K562 (cell line): ENCODE measurements around the gene PREB. TPM values are rescaled to one million over a fixed set of nuclear protein-coding genes. Genes with fewer than 3 reads are reported as not detected.
A peak's percentile ranks its signal among the peaks of the same experiment; 100 is the strongest.

Source experiments
- ATF7 ChIP-seq: fragments of 450-650 bp; IDR thresholded peaks from 2 replicates; pipeline ENCODE4 v1.7.1; 2014; ENCODE audit warnings: mild to moderate bottlenecking, moderate library complexity
- CTBP1 ChIP-seq: fragments of 450-650 bp; IDR thresholded peaks from 2 replicates; pipeline ENCODE4 v1.6.1; 2016; ENCODE audit warnings: borderline replicate concordance
- EHMT2 ChIP-seq: fragments of 450-650 bp; IDR thresholded peaks from 2 replicates; pipeline ENCODE4 v1.6.1; 2018; ENCODE audit warnings: antibody characterized with exemption
- EP300 ChIP-seq: IDR thresholded peaks from 2 replicates; pipeline ENCODE4 v1.6.1; 2012; ENCODE audit warnings: low read length, improper control_type of control experiment
- ESRRA ChIP-seq: fragments of 450-650 bp; IDR thresholded peaks from 2 replicates; pipeline ENCODE4 v1.6.1; 2014; ENCODE audit warnings: low read depth, mild to moderate bottlenecking, moderate library complexity, borderline replicate concordance
- ETV1 ChIP-seq: fragments of 450-650 bp; conservative IDR thresholded peaks from 2 replicates; pipeline ENCODE4 v1.6.1; 2016; ENCODE audit warnings: missing genetic modification characterization, control low read depth, low read depth, missing compliant biosample characterization
- GATAD2A ChIP-seq: fragments of 450-650 bp; IDR thresholded peaks from 2 replicates; pipeline ENCODE4 v1.6.1; 2017
- HDAC8 ChIP-seq: fragments of 450-650 bp; IDR thresholded peaks from 2 replicates; pipeline ENCODE4 v1.6.1; 2016; ENCODE audit warnings: mild to moderate bottlenecking, missing genetic modification characterization, moderate library complexity, missing compliant biosample characterization
- JUND ChIP-seq, 2 experiments: IDR thresholded peaks; 2 replicates in 1 of 2; 3 replicates in 1 of 2; pipeline ENCODE4 v1.6.1; 2011; ENCODE audit warnings: borderline replicate concordance in 2 of 2, low read depth in 2 of 2, low read length in 2 of 2, improper control_type of control experiment in 1 of 2, missing biosample characterization in 1 of 2, missing genetic modification characterization in 1 of 2, missing genetic modification reagents in 1 of 2
- MECOM ChIP-seq: fragments of 250-450 bp; sonication (Bioruptor Pico); IDR thresholded peaks from 2 replicates; pipeline ENCODE4 v1.8.0; 2022; ENCODE audit warnings: inconsistent platforms
- MITF ChIP-seq: IDR thresholded peaks from 2 replicates; pipeline ENCODE4 v1.6.1; 2014; ENCODE audit warnings: antibody characterized with exemption
- MXD1 ChIP-seq: fragments of 250-450 bp; sonication (Bioruptor Pico); IDR thresholded peaks from 2 replicates; pipeline ENCODE4 v1.8.0; 2021; ENCODE audit warnings: borderline replicate concordance, mild to moderate bottlenecking, moderate library complexity; ENCODE audit not compliant: poor library complexity, severe bottlenecking
- NR2C2 ChIP-seq, 2 experiments: fragments of 200-800 bp in 1 of 2; sonication (Bioruptor generic) in 1 of 2; sonication (generic) in 1 of 2; formaldehyde crosslinking in 1 of 2; IDR thresholded peaks; 2 replicates each; pipeline versions ENCODE4 v1.6.1 to v1.8.0; 2016 to 2022; ENCODE audit warnings: mild to moderate bottlenecking in 1 of 2, missing compliant biosample characterization in 1 of 2, missing genetic modification characterization in 1 of 2, missing genetic modification reagents in 1 of 2
- RAD51 ChIP-seq: fragments of 450-650 bp; IDR thresholded peaks from 2 replicates; pipeline ENCODE4 v1.7.1; 2016; ENCODE audit warnings: low read depth, mild to moderate bottlenecking, borderline replicate concordance
- RFX1 ChIP-seq: fragments of 450-650 bp; IDR thresholded peaks from 2 replicates; pipeline ENCODE4 v1.6.1; 2016; ENCODE audit warnings: mild to moderate bottlenecking, moderate library complexity
- TAL1 ChIP-seq: fragments of 450-650 bp; IDR thresholded peaks from 2 replicates; pipeline ENCODE4 v1.6.1; 2016; ENCODE audit warnings: mild to moderate bottlenecking
- TFAP4 ChIP-seq: sonication (generic); formaldehyde crosslinking; IDR thresholded peaks from 2 replicates; pipeline ENCODE4 v1.8.0; 2022; ENCODE audit warnings: missing genetic modification reagents, mild to moderate bottlenecking, moderate library complexity, borderline replicate concordance
- USF2 ChIP-seq: sonication (generic); formaldehyde crosslinking; IDR thresholded peaks from 2 replicates; pipeline ENCODE4 v1.5.0; 2020; ENCODE audit warnings: missing genetic modification reagents
- ZBTB2 ChIP-seq: fragments of 450-650 bp; IDR thresholded peaks from 2 replicates; pipeline ENCODE4 v1.6.1; 2016; ENCODE audit warnings: antibody characterized with exemption
- ZEB2 ChIP-seq: fragments of 450-650 bp; IDR thresholded peaks from 2 replicates; pipeline ENCODE4 v1.6.1; 2016
- ZNF140 ChIP-seq: fragments of 250-450 bp; sonication (Bioruptor Pico); IDR thresholded peaks from 2 replicates; pipeline ENCODE4 v1.8.0; 2021; ENCODE audit warnings: moderate library complexity, mild to moderate bottlenecking, inconsistent platforms
- ZNF165 ChIP-seq: fragments of 250-450 bp; sonication (Bioruptor Pico); IDR thresholded peaks from 2 replicates; pipeline ENCODE4 v1.4.0; 2020; ENCODE audit warnings: borderline replicate concordance
- ZNF311 ChIP-seq: fragments of 250-450 bp; sonication (Bioruptor Pico); IDR thresholded peaks from 2 replicates; pipeline ENCODE4 v1.4.0; 2020; ENCODE audit warnings: mild to moderate bottlenecking, moderate library complexity
- polyA plus RNA-seq, 8 experiments: library from polyadenylated mRNA; depleted of rRNA in 4 of 8; stranded (reverse) in 5 of 8; unstranded in 3 of 8; fragments of >200 nt; fragmentation: Nextera tagmentation in 2 of 8; fragmentation: Illumina TruSeq in 1 of 8; extraction: Ambion mirVana in 2 of 8; extraction: Trizol in 1 of 8; gene quantifications; 2 replicates each; pipeline versions ENCODE4 v1.2.1 to v1.2.3, GENCODE V29; 2011 to 2014; ENCODE audit warnings: inconsistent platforms in 1 of 8, missing spikeins in 1 of 8
- total RNA-seq, 7 experiments: library from RNA; depleted of rRNA in 6 of 7; stranded (reverse); fragments of >200 nt in 6 of 7; fragmentation: Illumina TruSeq in 2 of 7; extraction: Trizol in 2 of 7; gene quantifications; 2 replicates each; pipeline versions ENCODE4 v1.2.1 to v1.2.3, GENCODE V29; 2011 to 2021; ENCODE audit warnings: low replicate concordance in 1 of 7

The PREB gene
- total and polyA plus RNA-seq, 9 of the 15 experiments (the other 6 are each of a cell fraction or from before 2014, with no cell fraction given) = 35.1 to 84.2 (median 67.2) TPM

GRCh38 chr2:27092696-27093429 lies 41.6 kb downstream of the PREB start (continued):
- peak; percentile 36; the same call in 1 of the 2 replicates for TF ChIP-seq JUND (IDR thresholded peaks at IDR 0.05; ENCODE audit: borderline replicate concordance, low read depth, low read length)
- TF ChIP-seq JUND (tag; IDR thresholded peaks at IDR 0.05; ENCODE audit: borderline replicate concordance, low read depth, low read length) = no peak; the same call in 2 of the 3 replicates
- peak; percentile 85 for TF ChIP-seq NR2C2 (CRISPR knock-in tag; IDR thresholded peaks at IDR 0.05)
- TF ChIP-seq NR2C2 (tag; IDR thresholded peaks at IDR 0.05) = peak; percentile 85
- peak; percentile 62; the same call in 1 of the 2 replicates for TF ChIP-seq ESRRA
- peak; percentile 29; the same call in 1 of the 2 replicates for TF ChIP-seq ZBTB2
- peak; percentile 77; the same call in 1 of the 2 replicates for TF ChIP-seq HDAC8 (tag)
- 0 out of 2 replicates have a peak, but pooled peaks have one; percentile 38 for TF ChIP-seq ZEB2
- peak; percentile 28; the same call in 1 of the 2 replicates for TF ChIP-seq ATF7
- peak; percentile 58 for TF ChIP-seq TAL1
- TF ChIP-seq RAD51 = peak; percentile 79
- peak; percentile 98 for TF ChIP-seq CTBP1
- TF ChIP-seq ETV1 (tag) = 0 out of 2 replicates have a peak, but pooled peaks have one; percentile 42
- peak; percentile 88 for TF ChIP-seq USF2 (CRISPR knock-in tag)
- TF ChIP-seq ZNF311 (CRISPR knock-in tag) = peak; percentile 78; the same call in 1 of the 2 replicates
- TF ChIP-seq EHMT2 = peak; percentile 52; the same call in 1 of the 2 replicates
- no peak for TF ChIP-seq ZNF140 (CRISPR knock-in tag)
- peak; percentile 75 for TF ChIP-seq GATAD2A
- peak; percentile 72; the same call in 1 of the 2 replicates for TF ChIP-seq ZNF165 (CRISPR knock-in tag)
- peak; percentile 54; the same call in 1 of the 2 replicates for TF ChIP-seq MECOM (CRISPR knock-in tag)
- TF ChIP-seq MITF = peak; percentile 74; the same call in 1 of the 2 replicates
- TF ChIP-seq EP300 = peak; percentile 89
- TF ChIP-seq TFAP4 (CRISPR knock-in tag) = peak; percentile 23; the same call in 1 of the 2 replicates
- no peak for TF ChIP-seq RFX1
- peak; percentile 9 for TF ChIP-seq MXD1 (CRISPR knock-in tag)
